K562 (cell line): ENCODE measurements around the gene BMP10. TPM values are rescaled to one million over a fixed set of nuclear protein-coding genes. Genes with fewer than 3 reads are reported as not detected.

Source experiments
- ATAC-seq: fragments of 200-7000 bp; cut with Tn5 transposase; 3 replicates; pipeline ENCODE4 v1.9.1; 2020; ENCODE audit warnings: moderate library complexity
- BruUV-seq: library from RNA; stranded (reverse); fragments of 400-500 nt; replicated peaks from 2 replicates; lab custom pipeline; 2021; lab: Mats Ljungman, UMichigan
- CTCF ChIA-PET: fragments of 300-600 bp; formaldehyde crosslinking; extraction: SDS; loops from one replicate; lab custom pipeline; 2021; ENCODE audit warnings: low intra/inter-chr PET ratio; lab: Yijun Ruan, JAX
- POLR2A ChIA-PET: fragments of 300-600, 350-650 bp; sonication (Branson Sonifier 250); formaldehyde crosslinking; extraction: SDS; loops from one replicate; lab custom pipeline; 2021; ENCODE audit warnings: antibody characterized with exemption, inconsistent platforms; lab: Yijun Ruan, JAX
- DNase-seq, 4 experiments: peaks; one replicate each; pipeline versions ENCODE4 v3.0.0 to v3.0.0-alpha.2; 2011 to 2018; ENCODE audit warnings: low spot score in 3 of 4, mixed read lengths in 3 of 4; ENCODE audit errors: extremely low read depth in 1 of 4
- FAIRE-seq: peaks from 2 replicates; lab custom pipeline; 2011; peaks lifted over from hg19 to GRCh38; lab: Jason Lieb, UNC
- H2AFZ ChIP-seq: 2 replicates; pipeline ENCODE4 v1.6.0; 2011; ENCODE audit warnings: low read depth, low read length, control low read depth, inconsistent platforms
- H3K27ac ChIP-seq: fragments of 200-600 bp; 3 replicates; pipeline ENCODE4 v1.8.0; 2011; ENCODE audit warnings: low read depth, mild to moderate bottlenecking, control low read depth, inconsistent platforms, low read length, moderate library complexity, mixed read lengths; ENCODE audit errors: extremely low read depth
- H3K27me3 ChIP-seq, 2 experiments: fragments of 300-600 bp in 1 of 2; 2 replicates in 1 of 2; 3 replicates in 1 of 2; pipeline versions ENCODE4 v1.6.0 to v1.8.0; 2011; ENCODE audit warnings: inconsistent platforms in 2 of 2, low read length in 2 of 2, mild to moderate bottlenecking in 1 of 2, mixed read lengths in 1 of 2, moderate library complexity in 1 of 2; ENCODE audit not compliant: control insufficient read depth in 2 of 2, insufficient read depth in 2 of 2
- H3K36me3 ChIP-seq: fragments of 300-600 bp; 3 replicates; pipeline ENCODE4 v1.8.0; 2011; ENCODE audit warnings: mild to moderate bottlenecking, low read length, inconsistent platforms; ENCODE audit not compliant: control insufficient read depth, insufficient read depth
- H3K4me1 ChIP-seq, 2 experiments: fragments of 200-600 bp in 1 of 2; replicated peaks in 1 of 2; 2 replicates in 1 of 2; 3 replicates in 1 of 2; pipeline versions ENCODE4 v1.5.1 to v1.8.0; 2011; ENCODE audit warnings: inconsistent platforms in 2 of 2, low read length in 2 of 2, mild to moderate bottlenecking in 1 of 2, mixed read lengths in 1 of 2, moderate library complexity in 1 of 2; ENCODE audit not compliant: control insufficient read depth in 2 of 2, insufficient read depth in 2 of 2
- H3K4me2 ChIP-seq: 2 replicates; pipeline ENCODE4 v1.6.1; 2011; ENCODE audit warnings: low read length, control low read depth, inconsistent platforms, mixed read lengths; ENCODE audit not compliant: insufficient read depth
- H3K4me3 ChIP-seq: fragments of 200-600 bp; sonication (generic), shearing (Covaris generic); 2 replicates; pipeline ENCODE4 v1.5.1; 2016; ENCODE audit warnings: control low read depth, inconsistent platforms
- H3K79me2 ChIP-seq: fragments of 200-600 bp; 3 replicates; pipeline ENCODE4 v1.8.0; 2011; ENCODE audit warnings: low read length, inconsistent platforms; ENCODE audit not compliant: control insufficient read depth, insufficient read depth
- H3K9ac ChIP-seq, 2 experiments: 2 replicates each; pipeline versions ENCODE4 v1.6.0 to v1.6.1; 2011; ENCODE audit warnings: low read depth in 2 of 2, low read length in 2 of 2, control low read depth in 1 of 2, inconsistent platforms in 1 of 2, mild to moderate bottlenecking in 1 of 2, mixed read lengths in 1 of 2; ENCODE audit not compliant: insufficient read depth in 1 of 2
- H3K9me1 ChIP-seq: one replicate; pipeline ENCODE4 v1.6.0; 2011; ENCODE audit warnings: inconsistent platforms, mild to moderate bottlenecking, low read length, moderate library complexity; ENCODE audit not compliant: control insufficient read depth, insufficient read depth
- H3K9me3 ChIP-seq: replicated peaks from 2 replicates; pipeline ENCODE4 v1.5.1; 2011; ENCODE audit warnings: low read depth, low read length, inconsistent platforms; ENCODE audit not compliant: control insufficient read depth, insufficient read depth
- H4K20me1 ChIP-seq: replicated peaks from 2 replicates; pipeline ENCODE4 v1.6.1; 2011; ENCODE audit warnings: low read length, inconsistent platforms, mixed read lengths; ENCODE audit not compliant: control insufficient read depth, insufficient read depth
- ADNP ChIP-seq: fragments of 200-800 bp; sonication (Bioruptor generic); IDR thresholded peaks from 2 replicates; pipeline ENCODE4 v1.6.1; 2016; ENCODE audit warnings: missing genetic modification characterization, missing compliant biosample characterization
- ARID1B ChIP-seq: fragments of 450-650 bp; IDR thresholded peaks from 2 replicates; pipeline ENCODE4 v1.6.1; 2016; ENCODE audit warnings: antibody characterized with exemption, mild to moderate bottlenecking, inconsistent platforms
- CEBPB ChIP-seq: fragments of 450-650 bp; IDR thresholded peaks from 2 replicates; pipeline ENCODE4 v1.6.1; 2016; ENCODE audit warnings: missing genetic modification characterization, missing compliant biosample characterization
- GTF2E2 ChIP-seq: fragments of 200-800 bp; sonication (Bioruptor generic); IDR thresholded peaks from 2 replicates; pipeline ENCODE4 v1.6.1; 2016; ENCODE audit warnings: missing genetic modification characterization, missing compliant biosample characterization
- KDM5B ChIP-seq: fragments of 200-600 bp; sonication (generic); IDR thresholded peaks from 2 replicates; pipeline ENCODE4 v1.6.1; 2012; ENCODE audit warnings: low read depth, mild to moderate bottlenecking, moderate library complexity, low read length, control low read depth, inconsistent platforms; ENCODE audit not compliant: insufficient replicate concordance
- MECOM ChIP-seq: fragments of 250-450 bp; sonication (Bioruptor Pico); IDR thresholded peaks from 2 replicates; pipeline ENCODE4 v1.8.0; 2022; ENCODE audit warnings: inconsistent platforms
- MEF2D ChIP-seq: conservative IDR thresholded peaks from 2 replicates; pipeline ENCODE4 v1.6.1; 2016; ENCODE audit warnings: low read depth, missing genetic modification characterization, missing compliant biosample characterization
- PML ChIP-seq: IDR thresholded peaks from 2 replicates; pipeline ENCODE4 v1.6.1; 2012; ENCODE audit warnings: low read length, inconsistent platforms
- POLR2A ChIP-seq: fragments of 450-650 bp; conservative IDR thresholded peaks from 2 replicates; pipeline ENCODE4 v1.6.1; 2016
- PURB ChIP-seq: sonication (generic); formaldehyde crosslinking; IDR thresholded peaks from 2 replicates; pipeline ENCODE4 v1.9.0; 2021; ENCODE audit warnings: low read depth, mild to moderate bottlenecking, missing genetic modification reagents
- SMARCE1 ChIP-seq: fragments of 450-650 bp; IDR thresholded peaks from 2 replicates; pipeline ENCODE4 v1.7.1; 2016; ENCODE audit warnings: mild to moderate bottlenecking
- TEAD4 ChIP-seq, 2 experiments: sonication (generic) in 1 of 2; formaldehyde crosslinking in 1 of 2; IDR thresholded peaks; 2 replicates each; pipeline versions ENCODE4 v1.6.1 to v1.8.0; 2012 to 2022; ENCODE audit warnings: borderline replicate concordance in 1 of 2, inconsistent platforms in 1 of 2, low read length in 1 of 2, mild to moderate bottlenecking in 1 of 2, missing genetic modification reagents in 1 of 2
- ZNF197 ChIP-seq: fragments of 200-800 bp; sonication (Bioruptor generic); IDR thresholded peaks from 2 replicates; pipeline ENCODE4 v1.6.1; 2016; ENCODE audit warnings: low read depth, missing genetic modification characterization, missing compliant biosample characterization
- ZNF398 ChIP-seq: fragments of 250-450 bp; sonication (Bioruptor Pico); IDR thresholded peaks from 2 replicates; pipeline ENCODE4 v1.8.0; 2021; ENCODE audit warnings: moderate library complexity, mild to moderate bottlenecking, inconsistent platforms
- ZNF717 ChIP-seq: fragments of 250-450 bp; sonication (Bioruptor Pico); IDR thresholded peaks from 2 replicates; pipeline ENCODE4 v1.5.0; 2021
- WGBS: fragments of 100-300 bp; shearing (Covaris generic); methylation state at CpG from one replicate; pipeline ENCODE4 v1.1.6; 2016; ENCODE audit warnings: low coverage, mixed read lengths; ENCODE audit not compliant: insufficient coverage; ENCODE audit errors: missing lambda C conversion rate; 5-methylcytosine and 5-hydroxymethylcytosine counted together
- in situ Hi-C: fragments of 300-500 bp; cut with MboI; formaldehyde crosslinking; loops from 4 replicates; pipeline ENCODE4 v1.15.0; 2018; ENCODE audit warnings: inconsistent platforms, mixed read lengths
- intact Hi-C: fragments of 100-400 bp; cut with micrococcal nuclease; formaldehyde crosslinking; loops from 2 replicates; pipeline ENCODE4 v1.14.2; 2022
- polyA plus RNA-seq, 8 experiments: library from polyadenylated mRNA; depleted of rRNA in 4 of 8; stranded (reverse) in 5 of 8; unstranded in 3 of 8; fragments of >200 nt; fragmentation: Nextera tagmentation in 2 of 8; fragmentation: Illumina TruSeq in 1 of 8; extraction: Ambion mirVana in 2 of 8; extraction: Trizol in 1 of 8; gene quantifications; 2 replicates each; pipeline versions ENCODE4 v1.2.1 to v1.2.3, GENCODE V29; 2011 to 2014; ENCODE audit warnings: inconsistent platforms in 1 of 8, missing spikeins in 1 of 8
- total RNA-seq, 7 experiments: library from RNA; depleted of rRNA in 6 of 7; stranded (reverse); fragments of >200 nt in 6 of 7; fragmentation: Illumina TruSeq in 2 of 7; extraction: Trizol in 2 of 7; gene quantifications; 2 replicates each; pipeline versions ENCODE4 v1.2.1 to v1.2.3, GENCODE V29; 2011 to 2021; ENCODE audit warnings: low replicate concordance in 1 of 7
- TF ChIP-seq, protein P1 (sequence below): fragments of 250-450 bp; sonication (Bioruptor Pico); IDR thresholded peaks from 2 replicates; pipeline ENCODE4 v1.5.0; 2021; ENCODE audit warnings: mild to moderate bottlenecking, moderate library complexity
- TF ChIP-seq, protein P2 (sequence below): IDR thresholded peaks from 2 replicates; pipeline ENCODE4 v1.6.1; 2014; ENCODE audit warnings: antibody characterized with exemption

Gene BMP10
- total and polyA plus RNA-seq, 9 of the 15 experiments (the other 6 are each of a cell fraction or from before 2014, with no cell fraction given): 0.11 to 0.91 (median 0.43) TPM

GRCh38 chr2:68915393-68915792, 44.2 kb upstream of the BMP10 start (continued):
- TF ChIP-seq, protein P1, sequence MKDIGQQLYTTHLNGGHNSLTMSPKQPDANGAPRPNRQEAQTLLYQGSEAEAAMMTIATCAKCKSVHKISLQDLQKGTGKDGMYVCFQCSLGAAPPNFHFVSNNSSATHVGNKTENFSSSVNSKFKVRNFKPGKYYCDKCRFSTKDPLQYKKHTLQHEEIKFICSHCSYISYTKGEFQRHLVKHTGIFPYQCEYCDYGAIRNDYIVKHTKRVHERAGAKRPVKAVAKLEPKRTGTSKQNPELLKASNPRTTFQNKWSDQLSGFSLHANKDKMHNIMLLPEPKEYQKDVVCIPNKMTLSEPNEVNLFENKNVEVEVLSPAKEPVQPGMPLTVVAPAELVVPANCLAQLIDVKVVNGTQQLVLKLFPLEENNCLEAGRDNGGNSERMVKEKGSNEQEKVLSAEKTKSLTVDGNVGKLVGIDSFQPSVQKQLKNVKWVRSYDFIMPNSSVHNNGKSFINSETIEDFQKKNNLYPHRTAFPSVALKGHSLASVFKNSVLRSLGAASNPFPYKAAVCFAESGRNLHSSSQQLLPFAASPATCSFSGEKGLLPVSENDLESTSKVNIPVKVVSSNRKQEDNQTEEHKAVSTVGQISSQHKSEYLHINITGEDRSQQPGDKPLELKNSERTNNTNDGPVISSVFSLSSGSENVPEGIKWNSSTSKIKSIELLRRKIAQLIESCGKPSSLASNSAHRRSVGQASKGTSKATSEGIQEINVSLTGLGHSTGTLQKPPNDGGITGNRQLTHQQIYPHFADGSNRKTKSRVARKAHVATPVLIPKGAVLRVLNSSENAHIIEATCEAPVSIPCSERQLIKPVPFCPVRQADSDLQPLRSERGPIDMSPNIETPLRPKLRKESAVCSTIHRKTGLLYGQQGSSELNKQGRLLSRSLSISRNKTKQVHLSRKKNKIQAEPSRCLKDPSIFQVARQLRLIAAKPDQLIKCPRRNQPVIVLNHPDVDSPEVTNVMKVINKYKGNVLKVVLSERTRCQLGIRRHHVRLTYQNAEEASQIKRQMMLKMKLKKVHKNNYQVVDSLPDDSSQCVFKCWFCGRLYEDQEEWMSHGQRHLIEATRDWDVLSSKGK (CRISPR knock-in tag): no peak
- no peak for TF ChIP-seq PML
- no peak for TF ChIP-seq CEBPB (tag)
- TF ChIP-seq ADNP (tag): no peak
- TF ChIP-seq MEF2D: no peak
- TF ChIP-seq ARID1B: peak; percentile 62; the same call in 1 of the 2 replicates
- TF ChIP-seq SMARCE1: peak; percentile 29; the same call in 1 of the 2 replicates
- no peak for TF ChIP-seq ZNF197
- no peak for TF ChIP-seq MECOM (CRISPR knock-in tag)

DNA sequence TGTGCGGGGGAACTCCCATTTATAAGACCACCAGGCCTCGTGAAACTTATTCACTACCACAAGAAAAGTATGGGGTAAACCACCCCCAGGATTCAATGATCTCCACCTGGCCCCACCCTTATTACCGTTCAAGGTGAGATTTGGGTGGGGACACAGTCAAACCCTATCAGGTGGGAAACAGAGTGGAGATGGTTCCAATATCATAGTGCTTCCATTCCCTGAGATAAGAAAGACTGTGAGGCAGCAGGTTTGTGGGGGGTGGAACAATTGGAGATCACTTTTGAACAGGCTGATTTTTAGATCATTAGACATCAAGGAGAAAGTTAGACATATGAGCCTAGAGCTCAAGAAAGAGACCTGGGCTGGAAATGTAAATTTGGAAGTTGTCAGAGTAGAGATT, 42.2 kb upstream of the BMP10 start:
- ChIA-PET CTCF (no interaction called here), POLR2A (interaction anchor here (1.2 kb wide), 1 partner anchor 9 kb away, joined by 4 read pairs; no protein-coding TSS in a partner anchor)
- no TSS peak for BruUV-seq
- Histone ChIP-seq H3K9me3 (no peaks in the 10 kb centered on the region), H2AFZ (no peak overlapping the region), H3K9ac (no peak overlapping the region), H3K4me2 (no peak overlapping the region), H4K20me1 (no peaks in the 10 kb centered on the region), H3K27ac (no peak overlapping the region), H3K9me1 (no peaks in the 10 kb centered on the region), H3K79me2 (no peaks in the 10 kb centered on the region), H3K36me3 (no peaks in the 10 kb centered on the region), H3K4me1 (peaks cover 16 to 83% of the 10 kb centered on the region in 2 experiments), H3K27me3 (no peaks in the 10 kb centered on the region), H3K4me3 (no peak overlapping the region)
- ATAC-seq (no peak), FAIRE-seq (no peak), DNase-seq (peak in 2 of 4 experiments; percentile 19 to 40)
- WGBS: 54% methylated on average over 3 of the region's 3 CpGs
- in situ Hi-C loops: no loop called here
- intact Hi-C loops: no loop called here
- TF ChIP-seq KDM5B (no peak), PURB (no peak), TEAD4 (IDR thresholded peaks at IDR 0.05; ENCODE audit: low read length) (0 out of 2 replicates have a peak, but pooled peaks have one; percentile 26), TEAD4 (CRISPR knock-in tag; IDR thresholded peaks at IDR 0.05; ENCODE audit: borderline replicate concordance) (no peak), ZNF398 (CRISPR knock-in tag) (no peak), POLR2A (no peak), ZNF717 (CRISPR knock-in tag) (no peak), GTF2E2 (tag) (no peak)
- TF ChIP-seq, protein P2, sequence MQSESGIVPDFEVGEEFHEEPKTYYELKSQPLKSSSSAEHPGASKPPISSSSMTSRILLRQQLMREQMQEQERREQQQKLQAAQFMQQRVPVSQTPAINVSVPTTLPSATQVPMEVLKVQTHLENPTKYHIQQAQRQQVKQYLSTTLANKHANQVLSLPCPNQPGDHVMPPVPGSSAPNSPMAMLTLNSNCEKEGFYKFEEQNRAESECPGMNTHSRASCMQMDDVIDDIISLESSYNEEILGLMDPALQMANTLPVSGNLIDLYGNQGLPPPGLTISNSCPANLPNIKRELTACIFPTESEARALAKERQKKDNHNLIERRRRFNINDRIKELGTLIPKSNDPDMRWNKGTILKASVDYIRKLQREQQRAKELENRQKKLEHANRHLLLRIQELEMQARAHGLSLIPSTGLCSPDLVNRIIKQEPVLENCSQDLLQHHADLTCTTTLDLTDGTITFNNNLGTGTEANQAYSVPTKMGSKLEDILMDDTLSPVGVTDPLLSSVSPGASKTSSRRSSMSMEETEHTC: no peak
